Activated CD4-positive, alpha-beta T cell treated with anti-CD3 and anti-CD28 coated beads, Interleukin-2, amount 10 ng/mL, durations not matched to agents 7 days and 5 days (primary cell): Measurements from ENCODE around the gene IFNL3. TPM values are rescaled to one million over a fixed set of nuclear protein-coding genes. Genes with fewer than 3 reads are reported as not detected.
"Not testable (repeated sequence)": the region's sequence is repeated elsewhere in the genome, so short reads cannot be mapped to it uniquely, and the experiment has no call there.

Experiments used
- CTCF ChIA-PET: fragments of 350-600 bp; sonication (Branson Sonifier 250); formaldehyde crosslinking; loops from one replicate; lab custom pipeline; 2021; ENCODE audit warnings: antibody characterized with exemption; lab: Charles Lee
- POLR2A ChIA-PET: fragments of 350-600 bp; sonication (Branson Sonifier 250); formaldehyde crosslinking; loops from one replicate; lab custom pipeline; 2021; ENCODE audit warnings: antibody characterized with exemption; lab: Charles Lee
- DNase-seq: peaks from one replicate; pipeline ENCODE4 v3.0.0-alpha.2; 2020
- H3K27ac Mint-ChIP-seq: one replicate; pipeline ENCODE4 v1.8.0; 2021; ENCODE audit warnings: mild to moderate bottlenecking, moderate library complexity, mixed read lengths
- H3K27me3 Mint-ChIP-seq: one replicate; pipeline ENCODE4 v1.8.0; 2021; ENCODE audit warnings: mixed read lengths
- H3K36me3 Mint-ChIP-seq: one replicate; pipeline ENCODE4 v1.8.0; 2021; ENCODE audit warnings: low read depth, mixed read lengths
- H3K4me1 Mint-ChIP-seq: one replicate; pipeline ENCODE4 v1.8.0; 2021; ENCODE audit warnings: mixed read lengths
- H3K4me3 Mint-ChIP-seq: one replicate; pipeline ENCODE4 v1.8.0; 2021; ENCODE audit warnings: mild to moderate bottlenecking, moderate library complexity, mixed read lengths
- H3K9me3 Mint-ChIP-seq: one replicate; pipeline ENCODE4 v1.8.0; 2021; ENCODE audit warnings: mixed read lengths
- total RNA-seq, 2 experiments: library from RNA; stranded (reverse); gene quantifications; one replicate each; pipeline ENCODE4 v1.2.3, GENCODE V29; 2021

IFNL3 gene
- total RNA-seq, 2 experiments from 2014 or later = not detected

- Mint-ChIP-seq H3K4me3 (no peak overlapping the region), H3K36me3 (no peaks in the 10 kb centered on the region), H3K27ac (no peak overlapping the region), H3K27me3 (peaks cover 25% of the 10 kb centered on the region), H3K9me3 (no peaks in the 10 kb centered on the region), H3K4me1 (no peaks in the 10 kb centered on the region)
- DNase-seq = no peak
- ChIA-PET CTCF (no interaction called here), POLR2A (no interaction called here)
These were observed 19.9 kb downstream of the IFNL3 start for GRCh38 chr19:39224910-39225309.

GRCh38 chr19:39223703-39224279 lies 21.0 kb downstream of the IFNL3 start:
- Mint-ChIP-seq H3K36me3 (no peaks in the 10 kb centered on the region), H3K27ac (no peak overlapping the region), H3K4me1 (no peaks in the 10 kb centered on the region), H3K27me3 (peaks cover 28% of the 10 kb centered on the region), H3K9me3 (no peaks in the 10 kb centered on the region), H3K4me3 (no peak overlapping the region)
- peak; percentile 49 for DNase-seq
- POLR2A ChIA-PET = no interaction called here
- CTCF ChIA-PET = interaction anchor here (0.6 to 1.3 kb wide), 3 partner anchors 9 to 17 kb away, joined by 3 to 6 read pairs (median 5); no protein-coding TSS in a partner anchor

GRCh38 chr19:39219108-39219507 lies 25.7 kb downstream of the IFNL3 start:
- peaks cover 18% of the 10 kb centered on the region for H3K27me3 Mint-ChIP-seq
- H3K9me3 Mint-ChIP-seq, H3K4me3 Mint-ChIP-seq, DNase-seq, H3K36me3 Mint-ChIP-seq, H3K4me1 Mint-ChIP-seq, POLR2A ChIA-PET, H3K27ac Mint-ChIP-seq: not testable (repeated sequence)
- CTCF ChIA-PET = interaction anchor here (0.5 to 1.0 kb wide), 3 partner anchors 43 to 929 kb away, joined by 3 to 4 read pairs (median 3); no protein-coding TSS in a partner anchor

GRCh38 chr19:39218230-39219007 lies 26.4 kb downstream of the IFNL3 start:
- POLR2A ChIA-PET = no interaction called here
- no peaks in the 10 kb centered on the region for H3K9me3 Mint-ChIP-seq
- no peak for DNase-seq
- H3K4me1 Mint-ChIP-seq = no peaks in the 10 kb centered on the region
- no peaks in the 10 kb centered on the region for H3K36me3 Mint-ChIP-seq
- H3K27ac Mint-ChIP-seq = no peak overlapping the region
- H3K4me3 Mint-ChIP-seq = no peak overlapping the region
- CTCF ChIA-PET = interaction anchor here (0.6 to 1.0 kb wide), 3 partner anchors 42 to 548 kb away, joined by 3 to 5 read pairs (median 3); no protein-coding TSS in a partner anchor
- peaks cover 14% of the 10 kb centered on the region for H3K27me3 Mint-ChIP-seq

GRCh38 chr19:39217094-39217493 lies 27.7 kb downstream of the IFNL3 start:
- H3K36me3 Mint-ChIP-seq = no peaks in the 10 kb centered on the region
- DNase-seq = no peak
- ChIA-PET CTCF (interaction anchor here (1.2 kb wide), 1 partner anchor 125 kb away, joined by 5 read pairs; the partner anchor contains the start of gene SAMD4B), POLR2A (no interaction called here)
- no peaks in the 10 kb centered on the region for H3K9me3 Mint-ChIP-seq
- H3K27me3 Mint-ChIP-seq = peaks cover 13% of the 10 kb centered on the region
- H3K4me3 Mint-ChIP-seq = no peak overlapping the region
- H3K27ac Mint-ChIP-seq = no peak overlapping the region
- H3K4me1 Mint-ChIP-seq = no peaks in the 10 kb centered on the region

GRCh38 chr19:39215323-39215722 lies 29.5 kb downstream of the IFNL3 start:
- H3K36me3 Mint-ChIP-seq, POLR2A ChIA-PET, H3K9me3 Mint-ChIP-seq, CTCF ChIA-PET, H3K4me3 Mint-ChIP-seq, DNase-seq, H3K4me1 Mint-ChIP-seq, H3K27ac Mint-ChIP-seq: not testable (repeated sequence)
- peaks cover 12% of the 10 kb centered on the region for H3K27me3 Mint-ChIP-seq

GRCh38 chr19:39212375-39212742 lies 32.4 kb downstream of the IFNL3 start:
- DNase-seq = peak; percentile 74
- Mint-ChIP-seq H3K27me3 (peaks cover 7% of the 10 kb centered on the region), H3K27ac (no peak overlapping the region), H3K4me3 (no peak overlapping the region), H3K36me3 (no peaks in the 10 kb centered on the region), H3K9me3 (no peaks in the 10 kb centered on the region), H3K4me1 (no peaks in the 10 kb centered on the region)
- ChIA-PET CTCF (interaction anchor here (0.5 to 1.9 kb wide), 6 partner anchors 111 to 320 kb away, joined by 3 to 5 read pairs (median 4); partner anchors contain the start of genes PLEKHG2 and SAMD4B), POLR2A (no interaction called here)

- H3K36me3 Mint-ChIP-seq = no peaks in the 10 kb centered on the region
- H3K27ac Mint-ChIP-seq = no peak overlapping the region
- no peaks in the 10 kb centered on the region for H3K9me3 Mint-ChIP-seq
- no peak overlapping the region for H3K4me3 Mint-ChIP-seq
- no peak for DNase-seq
- no peaks in the 10 kb centered on the region for H3K4me1 Mint-ChIP-seq
- peaks cover 6% of the 10 kb centered on the region for H3K27me3 Mint-ChIP-seq
- ChIA-PET CTCF (interaction anchor here (0.5 to 1.9 kb wide), 8 partner anchors 50 to 320 kb away, joined by 3 to 5 read pairs (median 3); partner anchors contain the start of gene SAMD4B), POLR2A (interaction anchor here (0.6 to 0.7 kb wide), 2 partner anchors 45 to 89 kb away, joined by 3 read pairs; no protein-coding TSS in a partner anchor)
These were observed 33.0 kb downstream of the IFNL3 start for GRCh38 chr19:39211731-39212374.

- no peak overlapping the region for H3K4me3 Mint-ChIP-seq
- no peaks in the 10 kb centered on the region for H3K36me3 Mint-ChIP-seq
- CTCF ChIA-PET = no interaction called here
- H3K4me1 Mint-ChIP-seq = no peaks in the 10 kb centered on the region
- H3K27me3 Mint-ChIP-seq = peaks cover 19% of the 10 kb centered on the region
- POLR2A ChIA-PET = no interaction called here
- no peaks in the 10 kb centered on the region for H3K9me3 Mint-ChIP-seq
- no peak overlapping the region for H3K27ac Mint-ChIP-seq
- DNase-seq = no peak
These were observed 35.6 kb downstream of the IFNL3 start for GRCh38 chr19:39209196-39209595.

GRCh38 chr19:39208175-39208795 lies 36.5 kb downstream of the IFNL3 start:
- ChIA-PET POLR2A (no interaction called here), CTCF (interaction anchor here (2.1 kb wide), 1 partner anchor 130 kb away, joined by 7 read pairs; no protein-coding TSS in a partner anchor)
- no peak overlapping the region for H3K27ac Mint-ChIP-seq
- H3K9me3 Mint-ChIP-seq = no peaks in the 10 kb centered on the region
- peaks cover 26% of the 10 kb centered on the region for H3K27me3 Mint-ChIP-seq
- H3K4me3 Mint-ChIP-seq = no peak overlapping the region
- no peaks in the 10 kb centered on the region for H3K36me3 Mint-ChIP-seq
- DNase-seq = no peak
- H3K4me1 Mint-ChIP-seq = no peaks in the 10 kb centered on the region

GRCh38 chr19:39207293-39207836 lies 37.4 kb downstream of the IFNL3 start:
- no peak for DNase-seq
- Mint-ChIP-seq H3K27ac (no peak overlapping the region), H3K4me3 (no peak overlapping the region), H3K4me1 (no peaks in the 10 kb centered on the region), H3K36me3 (no peaks in the 10 kb centered on the region), H3K9me3 (no peaks in the 10 kb centered on the region), H3K27me3 (peaks cover 35% of the 10 kb centered on the region)
- ChIA-PET POLR2A (no interaction called here), CTCF (interaction anchor here (0.7 to 2.1 kb wide), 2 partner anchors 16 to 131 kb away, joined by 3 to 7 read pairs; no protein-coding TSS in a partner anchor)

- POLR2A ChIA-PET = no interaction called here
- no peaks in the 10 kb centered on the region for H3K4me1 Mint-ChIP-seq
- CTCF ChIA-PET = interaction anchor here (2.1 kb wide), 1 partner anchor 132 kb away, joined by 7 read pairs; no protein-coding TSS in a partner anchor
- DNase-seq = no peak
- no peak overlapping the region for H3K4me3 Mint-ChIP-seq
- H3K36me3 Mint-ChIP-seq = no peaks in the 10 kb centered on the region
- no peak overlapping the region for H3K27ac Mint-ChIP-seq
- no peaks in the 10 kb centered on the region for H3K9me3 Mint-ChIP-seq
- peaks cover 38% of the 10 kb centered on the region for H3K27me3 Mint-ChIP-seq
These were observed 38.7 kb downstream of the IFNL3 start for GRCh38 chr19:39206122-39206521.
